T-helper 22 cell (primary cell): ENCODE results near the gene PIGP.
"Not testable (repeated sequence)": the region's sequence is repeated elsewhere in the genome, so short reads cannot be mapped to it uniquely, and the experiment has no call there.

Experiments used
- DNase-seq: peaks from one replicate; pipeline ENCODE4 v3.0.0-alpha.2; 2020; ENCODE audit warnings: low read depth

Gene PIGP

GRCh38 chr21:37072988-37073416 is at the start of gene PIGP, which contains the start of gene TTC3:
Gene PIGP, minus strand, starts transcription at chr21:37073071. Its CDS starts 556 bp downstream, at chr21:37072515.
Gene TTC3, plus strand, starts transcription at chr21:37073254. Its CDS starts 14,004 bp downstream, at chr21:37087258.
- DNase-seq, result peak; percentile 90

GRCh38 chr21:37119421-37120218 is 46.7 kb upstream of the PIGP start:
- DNase-seq, result no peak

- no peak for DNase-seq
Measured at GRCh38 chr21:37118187-37118826, 45.4 kb upstream of the PIGP start.

GRCh38 chr21:37117204-37117603 is 44.3 kb upstream of the PIGP start:
- DNase-seq, result no peak

- not testable (repeated sequence) for DNase-seq
Measured at GRCh38 chr21:37116459-37116858, 43.6 kb upstream of the PIGP start.

- DNase-seq, result not testable (repeated sequence)
Measured at GRCh38 chr21:37114301-37114700, 41.4 kb upstream of the PIGP start.

GRCh38 chr21:37111029-37111428 is 38.2 kb upstream of the PIGP start:
- DNase-seq, result not testable (repeated sequence)

- DNase-seq, result no peak
Measured at GRCh38 chr21:37106998-37107397, 34.1 kb upstream of the PIGP start.

GRCh38 chr21:37102746-37103145 is 29.9 kb upstream of the PIGP start:
- DNase-seq, result not testable (repeated sequence)

GRCh38 chr21:37101384-37101783 is 28.5 kb upstream of the PIGP start:
- DNase-seq, result no peak

- DNase-seq, result no peak
Measured at GRCh38 chr21:37100316-37100715, 27.4 kb upstream of the PIGP start.

GRCh38 chr21:37098751-37099150 is 25.9 kb upstream of the PIGP start:
- DNase-seq, result no peak

GRCh38 chr21:37095821-37096220 is 22.9 kb upstream of the PIGP start:
- no peak for DNase-seq

- DNase-seq, result no peak
Measured at GRCh38 chr21:37093977-37094376, 21.1 kb upstream of the PIGP start.

GRCh38 chr21:37088186-37088735 is 15.4 kb upstream of the PIGP start:
- DNase-seq, result no peak

- DNase-seq, result no peak
Measured at GRCh38 chr21:37087188-37087587, 14.3 kb upstream of the PIGP start.

GRCh38 chr21:37085726-37086125 is 12.9 kb upstream of the PIGP start:
- no peak for DNase-seq

- no peak for DNase-seq
Measured at GRCh38 chr21:37082856-37083528, 10.1 kb upstream of the PIGP start.

GRCh38 chr21:37082375-37082774 is 9.5 kb upstream of the PIGP start:
- no peak for DNase-seq

GRCh38 chr21:37079211-37079824 is 6.4 kb upstream of the PIGP start:
- no peak for DNase-seq

GRCh38 chr21:37077403-37077802 is 4.5 kb upstream of the PIGP start:
- DNase-seq, result no peak
